ENCODE data around the gene TAGAP. TPM values are rescaled to one million over a fixed set of nuclear protein-coding genes. Genes with fewer than 3 reads are reported as not detected.
"Not testable (repeated sequence)": the region's sequence is repeated elsewhere in the genome, so short reads cannot be mapped to it uniquely, and the experiment has no call there.

Gene TAGAP
- total RNA-seq, 1 donor from 2014 or later, result 17.1 TPM

- Histone ChIP-seq H3K4me1 (no peaks in the 10 kb centered on the region), H3K4me3 (no peak overlapping the region), H3K36me3 (no peaks in the 10 kb centered on the region), H3K9me3 (peaks cover 7% of the 10 kb centered on the region), H3K27ac (no peak overlapping the region), H3K27me3 (ENCODE audit: low read depth) (no peaks in the 10 kb centered on the region)
- intact Hi-C loops (cut with DNase I), result no loop called here
- ATAC-seq, result no peak
- no peak for DNase-seq
- TF ChIP-seq, protein P1, sequence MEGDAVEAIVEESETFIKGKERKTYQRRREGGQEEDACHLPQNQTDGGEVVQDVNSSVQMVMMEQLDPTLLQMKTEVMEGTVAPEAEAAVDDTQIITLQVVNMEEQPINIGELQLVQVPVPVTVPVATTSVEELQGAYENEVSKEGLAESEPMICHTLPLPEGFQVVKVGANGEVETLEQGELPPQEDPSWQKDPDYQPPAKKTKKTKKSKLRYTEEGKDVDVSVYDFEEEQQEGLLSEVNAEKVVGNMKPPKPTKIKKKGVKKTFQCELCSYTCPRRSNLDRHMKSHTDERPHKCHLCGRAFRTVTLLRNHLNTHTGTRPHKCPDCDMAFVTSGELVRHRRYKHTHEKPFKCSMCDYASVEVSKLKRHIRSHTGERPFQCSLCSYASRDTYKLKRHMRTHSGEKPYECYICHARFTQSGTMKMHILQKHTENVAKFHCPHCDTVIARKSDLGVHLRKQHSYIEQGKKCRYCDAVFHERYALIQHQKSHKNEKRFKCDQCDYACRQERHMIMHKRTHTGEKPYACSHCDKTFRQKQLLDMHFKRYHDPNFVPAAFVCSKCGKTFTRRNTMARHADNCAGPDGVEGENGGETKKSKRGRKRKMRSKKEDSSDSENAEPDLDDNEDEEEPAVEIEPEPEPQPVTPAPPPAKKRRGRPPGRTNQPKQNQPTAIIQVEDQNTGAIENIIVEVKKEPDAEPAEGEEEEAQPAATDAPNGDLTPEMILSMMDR (IDR thresholded peaks at IDR 0.05), result no peak
Measured at GRCh38 chr6:159030168-159030567, 14.6 kb downstream of the TAGAP start.

- H3K27me3 ChIP-seq (ENCODE audit: low read depth); H3K4me3 ChIP-seq; intact Hi-C loops (cut with DNase I); H3K27ac ChIP-seq; ATAC-seq; DNase-seq; H3K36me3 ChIP-seq; H3K4me1 ChIP-seq: not testable (repeated sequence)
- peaks cover 15% of the 10 kb centered on the region for H3K9me3 ChIP-seq
Measured at GRCh38 chr6:159025224-159025623, 19.6 kb downstream of the TAGAP start.

DNA sequence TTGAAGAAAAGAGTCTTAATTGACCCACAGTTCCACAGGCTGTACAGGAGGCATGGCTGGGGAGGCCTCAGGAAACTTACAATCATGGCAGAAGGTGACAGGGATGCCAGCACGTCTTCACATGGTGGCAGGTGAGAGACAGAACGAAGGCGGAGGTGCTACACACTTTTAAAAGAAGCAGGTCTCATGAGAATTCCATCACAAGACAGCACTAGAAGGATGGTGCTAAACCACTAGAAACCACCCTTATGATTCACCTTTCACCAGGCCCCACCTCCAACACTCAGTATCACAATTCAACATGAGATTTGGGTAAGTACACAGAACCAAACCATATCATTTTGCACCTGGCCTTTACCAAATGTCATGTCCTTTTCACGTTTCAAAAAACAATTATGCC lies 20.9 kb downstream of the TAGAP start:
- Histone ChIP-seq H3K9me3 (peaks cover 15% of the 10 kb centered on the region), H3K4me1 (no peaks in the 10 kb centered on the region), H3K4me3 (no peak overlapping the region), H3K27ac (no peak overlapping the region), H3K27me3 (ENCODE audit: low read depth) (no peaks in the 10 kb centered on the region), H3K36me3 (no peaks in the 10 kb centered on the region)
- TF ChIP-seq, protein P1 (IDR thresholded peaks at IDR 0.05), result no peak
- DNase-seq (no peak), ATAC-seq (no peak)
- intact Hi-C loops (cut with DNase I), result no loop called here

- no peak for DNase-seq
- intact Hi-C loops (cut with DNase I), result no loop called here
Measured at GRCh38 chr6:159020011-159020410, 24.8 kb downstream of the TAGAP start.

DNA sequence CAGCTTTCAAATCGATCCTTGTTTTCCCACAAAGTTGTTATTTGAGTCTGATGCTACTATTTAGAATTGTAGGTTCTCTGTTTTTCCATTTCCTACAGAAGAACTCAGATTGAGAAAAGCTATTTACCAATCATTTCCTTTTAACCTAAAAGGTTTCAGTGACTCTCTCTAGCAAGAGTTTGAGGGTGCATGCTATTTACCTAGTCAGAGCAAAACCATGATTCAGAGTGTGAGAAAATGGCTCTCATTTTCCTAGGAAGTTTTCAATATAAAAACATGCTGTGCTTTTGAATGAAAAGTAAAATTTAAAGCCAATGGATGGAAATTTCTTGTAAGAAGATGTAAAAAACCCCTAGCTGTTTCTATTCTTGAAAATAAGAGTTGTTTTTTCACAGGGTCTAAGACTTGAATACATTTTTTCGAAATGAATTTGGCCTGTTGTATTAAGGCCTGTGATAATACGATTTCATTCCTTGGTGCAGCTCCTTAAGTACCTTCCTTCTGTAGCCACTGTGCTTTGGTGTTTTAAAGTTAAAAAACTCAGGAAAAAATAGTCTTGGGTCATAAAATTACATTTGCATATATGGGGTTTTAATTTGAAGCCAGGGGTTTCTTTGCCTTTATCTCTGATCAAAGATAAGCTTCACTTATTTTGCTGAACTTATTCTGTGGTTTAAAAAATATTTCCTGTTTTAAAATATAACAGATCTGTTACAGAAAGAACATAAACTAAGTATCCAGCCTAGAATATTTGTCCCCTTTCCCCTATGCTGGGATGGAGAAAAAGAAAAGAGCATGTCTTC lies 26.8 kb downstream of the TAGAP start:
- TF ChIP-seq, protein P1 (IDR thresholded peaks at IDR 0.05), result no peak
- H3K27ac ChIP-seq, result no peak overlapping the region
- no peaks in the 10 kb centered on the region for H3K27me3 ChIP-seq (ENCODE audit: low read depth)
- intact Hi-C loops (cut with DNase I), result no loop called here
- H3K4me3 ChIP-seq, result no peak overlapping the region
- no peaks in the 10 kb centered on the region for H3K9me3 ChIP-seq
- DNase-seq (no peak), ATAC-seq (no peak)
- peaks cover 9% of the 10 kb centered on the region for H3K4me1 ChIP-seq
- no peaks in the 10 kb centered on the region for H3K36me3 ChIP-seq

More at GRCh38 chr6:159020011-159020410, 24.8 kb downstream of the TAGAP start:
- Histone ChIP-seq H3K4me1 (peaks cover 9% of the 10 kb centered on the region), H3K9me3 (peaks cover 7% of the 10 kb centered on the region), H3K27ac (no peak overlapping the region), H3K27me3 (ENCODE audit: low read depth) (no peaks in the 10 kb centered on the region), H3K36me3 (no peaks in the 10 kb centered on the region), H3K4me3 (no peak overlapping the region)
- ATAC-seq, result no peak
- TF ChIP-seq, protein P1 (IDR thresholded peaks at IDR 0.05), result no peak

GRCh38 chr6:159014406-159014805 lies 30.4 kb downstream of the TAGAP start:
- no peaks in the 10 kb centered on the region for H3K9me3 ChIP-seq
- intact Hi-C loops (cut with DNase I), result no loop called here
- no peak for DNase-seq
- no peaks in the 10 kb centered on the region for H3K36me3 ChIP-seq
- no peak for ATAC-seq
- no peaks in the 10 kb centered on the region for H3K27me3 ChIP-seq (ENCODE audit: low read depth)
- H3K4me1 ChIP-seq, result peaks cover 9% of the 10 kb centered on the region
- TF ChIP-seq, protein P1 (IDR thresholded peaks at IDR 0.05), result no peak
- no peak overlapping the region for H3K4me3 ChIP-seq
- H3K27ac ChIP-seq, result no peak overlapping the region
